CD4-positive, alpha-beta T cell treated with Interleukin-4 for 1 hour (primary cell): ENCODE data around the gene ADTRP.

Experiments
- DNase-seq, 2 donors: peaks; one replicate each; pipeline ENCODE4 v3.0.0-alpha.2; 2020 to 2022

The ADTRP gene

GRCh38 chr6:11772109-11772825 is 6.3 kb downstream of the ADTRP start:
- peak in 1 of 2 donors; percentile 33 for DNase-seq

- no peak for DNase-seq
Measured at GRCh38 chr6:11771473-11772048, 7.0 kb downstream of the ADTRP start.

GRCh38 chr6:11770546-11771466 is 7.8 kb downstream of the ADTRP start:
- peak in 1 of 2 donors; percentile 59 for DNase-seq

DNA sequence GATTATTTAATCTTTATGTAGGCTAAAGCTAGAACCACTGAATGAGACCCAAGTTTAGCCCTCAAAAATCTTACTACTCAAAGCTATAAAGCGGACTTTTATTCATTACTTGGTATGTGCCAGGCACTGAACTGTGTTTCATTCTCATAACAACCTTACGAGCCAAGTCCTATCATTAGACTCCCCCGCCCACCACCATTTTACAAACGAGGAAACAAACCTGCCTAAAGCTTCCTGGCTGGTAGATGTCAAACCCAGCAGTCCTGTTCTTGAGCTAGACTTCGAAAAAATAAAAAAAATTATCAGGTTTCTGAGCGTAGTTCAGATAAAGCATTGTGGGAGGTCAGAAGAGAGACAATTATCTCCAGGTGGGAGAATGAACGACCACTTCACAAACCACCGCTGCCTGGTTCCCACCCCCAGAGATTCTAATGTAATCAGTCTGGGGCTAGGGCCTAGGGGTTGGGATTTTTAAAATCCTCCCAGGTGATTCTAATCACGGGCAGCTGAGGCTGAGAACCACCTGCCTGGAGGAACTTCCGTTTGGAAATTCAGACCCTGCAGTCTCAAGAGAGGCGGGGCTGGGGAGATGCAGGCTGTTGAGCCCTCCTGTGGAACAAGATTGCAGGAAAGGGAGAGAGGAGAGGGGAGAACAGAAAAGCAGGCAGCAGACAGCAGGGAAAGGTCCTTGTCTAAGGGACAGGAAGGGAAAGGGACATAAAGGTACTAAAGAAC is 8.6 kb downstream of the ADTRP start:
- no peak for DNase-seq

DNA sequence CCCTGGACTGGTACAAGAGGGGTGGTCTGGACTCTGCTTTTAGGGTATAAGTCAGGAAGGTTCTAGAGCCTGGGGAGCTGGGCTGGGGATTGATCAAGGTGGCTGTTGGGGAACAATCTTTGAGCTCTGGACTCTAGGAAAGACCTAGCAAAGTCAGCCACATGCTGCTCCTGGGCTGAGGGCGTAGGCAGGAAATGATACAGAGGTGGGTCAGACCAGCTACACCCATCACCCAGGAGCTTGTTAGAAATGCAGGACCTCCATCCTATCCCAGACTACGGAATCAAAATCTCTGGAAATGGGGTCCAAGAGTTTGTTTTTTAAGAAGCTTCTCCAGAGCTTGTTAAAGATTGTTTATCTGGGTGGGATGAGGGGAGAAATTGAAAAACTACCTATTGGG is 9.4 kb downstream of the ADTRP start:
- DNase-seq = no peak

DNA sequence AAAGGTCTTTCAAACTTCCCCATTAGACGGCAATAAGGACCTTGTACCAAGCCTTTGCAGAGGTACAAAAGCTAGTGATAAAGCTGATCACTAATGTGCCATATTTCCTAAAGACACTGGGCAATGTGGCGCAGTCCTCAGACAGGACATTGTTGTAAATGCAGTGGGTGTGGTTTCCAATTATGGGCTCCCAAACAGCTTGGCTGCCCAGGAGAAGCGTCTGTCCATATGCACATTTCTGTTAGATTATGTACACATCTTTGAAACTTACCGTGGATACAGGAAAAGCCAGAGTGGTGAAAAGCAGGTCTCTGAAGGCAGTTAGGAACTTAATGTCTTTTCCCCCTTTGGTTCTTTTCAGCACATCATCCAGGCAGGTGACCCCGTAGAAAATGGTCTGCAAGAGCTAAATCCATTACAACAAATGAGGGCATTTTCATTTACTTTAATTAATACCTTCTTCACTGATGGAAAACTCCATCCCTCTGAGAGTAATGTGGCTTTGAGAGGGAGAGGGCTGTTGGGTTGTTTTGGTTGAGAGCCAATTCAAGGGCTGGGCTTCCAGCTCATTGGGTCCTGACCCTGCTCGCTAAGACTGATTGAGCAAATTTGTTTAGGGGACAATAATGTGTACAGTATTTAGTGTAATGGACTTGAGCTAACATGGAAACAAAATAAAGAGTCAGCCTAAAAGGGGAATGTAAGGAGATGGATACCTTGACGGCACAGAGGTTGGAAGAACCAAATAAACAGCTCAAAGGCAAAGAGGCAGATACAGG is 10.4 kb downstream of the ADTRP start:
- DNase-seq = no peak

GRCh38 chr6:11767458-11767857 is 11.1 kb downstream of the ADTRP start:
- no peak for DNase-seq

- DNase-seq = no peak
Measured at GRCh38 chr6:11766589-11767450, 11.8 kb downstream of the ADTRP start.

DNA sequence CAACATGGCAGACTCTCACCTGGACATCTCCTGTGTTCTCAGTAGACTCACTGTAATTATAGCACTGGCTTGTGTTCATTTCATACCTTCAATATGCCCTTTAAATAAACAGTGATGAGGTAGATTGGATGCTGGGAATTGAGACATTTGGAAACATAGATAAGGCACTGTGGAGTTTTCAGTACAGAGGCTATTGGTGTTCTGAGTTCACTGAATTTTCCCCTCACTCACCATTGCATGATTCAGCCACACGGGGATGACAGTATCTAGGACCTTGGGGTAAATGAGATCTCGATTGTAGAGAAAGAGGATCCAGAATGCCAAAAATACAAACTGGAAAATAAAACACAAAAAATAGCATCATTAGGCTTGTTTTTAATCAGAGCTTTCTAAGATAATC is 12.6 kb downstream of the ADTRP start:
- DNase-seq = no peak

DNA sequence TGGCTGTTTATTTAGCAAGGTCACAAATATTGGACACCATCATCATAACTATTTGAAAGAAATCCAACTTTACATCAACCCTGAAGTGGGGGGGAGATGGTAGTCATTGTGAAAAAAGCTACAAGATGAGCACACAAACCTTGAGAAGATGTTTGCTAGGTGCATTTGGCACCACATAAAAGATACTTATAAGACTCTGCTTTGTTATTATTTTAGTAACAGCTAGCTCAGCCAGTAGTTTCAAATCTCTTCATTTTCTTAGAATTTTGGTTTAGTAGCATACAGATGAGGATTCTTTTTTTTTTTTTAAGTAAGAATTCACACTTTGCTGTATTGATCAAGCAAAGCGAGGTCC is 14.4 kb downstream of the ADTRP start:
- DNase-seq = no peak

- DNase-seq = no peak
Measured at GRCh38 chr6:11763460-11764249, 14.9 kb downstream of the ADTRP start.

GRCh38 chr6:11762794-11763459 is 15.7 kb downstream of the ADTRP start:
- DNase-seq = no peak

DNA sequence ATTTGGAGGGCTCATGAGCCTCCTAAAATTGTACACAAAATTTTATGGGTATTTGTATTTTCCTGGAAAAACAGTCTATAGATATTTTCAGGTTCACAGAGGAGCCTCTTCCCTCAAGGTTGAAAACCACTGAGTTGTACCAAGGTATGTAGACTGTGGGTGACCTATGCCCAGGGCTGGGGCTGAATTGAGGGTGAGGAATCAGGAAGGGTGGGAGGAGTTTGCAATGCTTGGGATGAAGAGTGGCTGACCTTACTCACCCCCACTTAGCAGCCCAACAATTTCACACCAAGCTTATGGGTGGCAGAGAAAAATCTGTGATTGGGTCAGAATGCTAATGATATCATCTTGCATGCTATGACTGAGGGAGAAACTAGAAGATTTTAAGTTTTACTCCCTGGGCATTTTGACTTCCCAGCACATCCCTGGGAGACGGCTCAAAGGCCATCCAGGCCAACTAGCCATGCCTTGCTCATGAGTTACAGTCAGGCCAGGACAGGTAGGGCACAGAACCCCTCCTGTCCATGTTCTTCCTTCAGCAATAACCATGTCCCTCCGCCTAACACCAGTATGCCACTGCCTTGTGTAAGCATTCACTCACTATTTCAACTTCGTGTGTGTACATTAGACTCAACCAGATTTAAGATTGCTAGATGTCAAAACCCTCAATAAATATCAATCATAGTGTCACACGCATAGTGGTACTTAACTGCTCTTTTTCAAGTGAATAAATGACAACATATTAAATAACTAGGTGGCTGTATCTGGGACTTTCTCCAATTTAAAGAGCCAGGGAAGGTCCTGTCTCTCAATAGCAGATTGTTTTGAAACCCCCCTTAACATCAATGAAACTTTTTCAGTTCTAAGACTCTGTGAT is 16.6 kb downstream of the ADTRP start:
- DNase-seq = no peak

GRCh38 chr6:11760015-11760473 is 18.6 kb downstream of the ADTRP start:
- no peak for DNase-seq

- no peak for DNase-seq
Measured at GRCh38 chr6:11758878-11759277, 19.7 kb downstream of the ADTRP start.

- no peak for DNase-seq
Measured at GRCh38 chr6:11756726-11757125, 21.9 kb downstream of the ADTRP start.

- no peak for DNase-seq
Measured at GRCh38 chr6:11756292-11756691, 22.3 kb downstream of the ADTRP start.

DNA sequence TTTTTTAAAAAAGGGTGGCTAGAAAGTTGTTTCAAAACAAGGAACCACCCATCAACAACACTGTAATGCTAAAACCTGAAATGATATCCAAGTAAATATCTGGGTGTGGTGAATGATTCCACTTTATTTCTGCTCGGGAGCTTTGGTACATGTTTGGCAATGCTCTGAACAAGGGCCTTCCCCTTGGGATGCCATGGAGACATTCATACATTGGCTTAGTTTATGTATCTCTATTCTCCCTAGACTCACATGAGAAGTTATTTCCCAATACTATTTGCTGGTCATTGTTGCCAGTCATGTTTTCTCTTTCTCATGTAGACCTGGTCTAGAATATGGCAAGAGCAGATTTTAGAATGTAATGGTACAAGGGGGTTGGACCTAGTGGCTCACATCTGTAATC is 22.9 kb downstream of the ADTRP start:
- no peak for DNase-seq
